Osteoblast (primary cell): ENCODE measurements around the gene LUM. TPM values are rescaled to one million over a fixed set of nuclear protein-coding genes. Genes with fewer than 3 reads are reported as not detected.
A peak's percentile ranks its signal among the peaks of the same experiment; 100 is the strongest.

Source experiments
- DNase-seq: peaks from one replicate; pipeline ENCODE4 v3.0.0; 2011; ENCODE audit warnings: low spot score, mixed read lengths; ENCODE audit not compliant: insufficient read length; ENCODE audit errors: missing footprints
- H2AFZ ChIP-seq: 2 replicates; pipeline ENCODE4 v1.6.0; 2011; ENCODE audit warnings: mild to moderate bottlenecking, low read length
- H3K27ac ChIP-seq: 2 replicates; pipeline ENCODE4 v1.5.1; 2011; ENCODE audit warnings: mild to moderate bottlenecking, low read depth, low read length, moderate library complexity
- H3K27me3 ChIP-seq: 2 replicates; pipeline ENCODE4 v1.6.0; 2012; ENCODE audit warnings: mild to moderate bottlenecking, control low read depth, inconsistent platforms, low read length, moderate library complexity; ENCODE audit not compliant: insufficient read depth
- H3K36me3 ChIP-seq: 2 replicates; pipeline ENCODE4 v1.5.1; 2011; ENCODE audit warnings: mild to moderate bottlenecking, low read length, control low read depth, moderate library complexity; ENCODE audit not compliant: insufficient read depth
- H3K4me1 ChIP-seq: 2 replicates; pipeline ENCODE4 v1.5.1; 2011; ENCODE audit warnings: mild to moderate bottlenecking, low read length, control low read depth, moderate library complexity; ENCODE audit not compliant: insufficient read depth
- H3K4me2 ChIP-seq: 2 replicates; pipeline ENCODE4 v1.6.0; 2011; ENCODE audit warnings: mild to moderate bottlenecking, low read length; ENCODE audit not compliant: insufficient read depth
- H3K4me3 ChIP-seq: fragments of 200-600 bp; sonication (generic); 3 replicates; pipeline ENCODE4 v1.5.1; 2012; ENCODE audit warnings: mild to moderate bottlenecking, low read length, inconsistent platforms; ENCODE audit not compliant: insufficient read depth
- H3K79me2 ChIP-seq: 2 replicates; pipeline ENCODE4 v1.6.0; 2012; ENCODE audit warnings: mild to moderate bottlenecking, low read length, control low read depth, inconsistent platforms; ENCODE audit not compliant: insufficient read depth
- H3K9me3 ChIP-seq: 2 replicates; pipeline ENCODE4 v1.5.1; 2011; ENCODE audit warnings: low read depth, low read length, control low read depth
- H4K20me1 ChIP-seq: 2 replicates; pipeline ENCODE4 v1.6.0; 2012; ENCODE audit warnings: mild to moderate bottlenecking, low read length, control low read depth; ENCODE audit not compliant: insufficient read depth
- total RNA-seq: library from RNA; depleted of rRNA; stranded (reverse); fragments of >200 nt; gene quantifications from 2 replicates; pipeline ENCODE4 v1.2.3, GENCODE V29; 2012
- TF ChIP-seq, protein P1 (sequence below): IDR thresholded peaks from 2 replicates; pipeline ENCODE4 v1.5.1; 2011; ENCODE audit warnings: mild to moderate bottlenecking, low read depth, low read length, moderate library complexity; ENCODE audit errors: extremely low read depth

Gene LUM
- total RNA-seq, 1 donor: 1,965 TPM

DNA sequence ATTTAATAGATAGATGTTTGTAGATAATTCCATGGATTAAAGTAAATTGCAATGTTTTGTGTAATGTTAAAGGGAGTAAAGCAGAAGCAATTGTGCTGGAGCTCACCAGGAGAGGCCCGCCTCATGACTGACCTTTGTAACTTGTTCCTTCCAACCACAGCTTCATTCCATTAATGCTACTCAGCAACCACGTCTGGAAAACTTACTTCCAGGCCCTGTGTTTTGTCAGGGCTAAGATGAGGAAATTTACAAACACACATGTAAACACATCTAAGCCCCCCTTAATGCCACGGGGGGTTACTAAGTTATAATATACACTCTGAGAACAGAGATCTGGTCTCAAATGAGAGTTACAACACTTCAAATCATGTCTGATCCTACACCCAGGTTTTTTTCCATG, 12.4 kb downstream of the LUM start:
- Histone ChIP-seq H2AFZ (no peak overlapping the region), H3K4me1 (peaks cover 29% of the 10 kb centered on the region), H3K27ac (peak overlapping the region; percentile 59), H3K4me2 (no peak overlapping the region), H3K4me3 (no peak overlapping the region), H3K36me3 (peaks cover 21% of the 10 kb centered on the region), H3K79me2 (no peaks in the 10 kb centered on the region), H4K20me1 (no peaks in the 10 kb centered on the region), H3K9me3 (no peaks in the 10 kb centered on the region), H3K27me3 (no peaks in the 10 kb centered on the region)
- TF ChIP-seq, protein P1, sequence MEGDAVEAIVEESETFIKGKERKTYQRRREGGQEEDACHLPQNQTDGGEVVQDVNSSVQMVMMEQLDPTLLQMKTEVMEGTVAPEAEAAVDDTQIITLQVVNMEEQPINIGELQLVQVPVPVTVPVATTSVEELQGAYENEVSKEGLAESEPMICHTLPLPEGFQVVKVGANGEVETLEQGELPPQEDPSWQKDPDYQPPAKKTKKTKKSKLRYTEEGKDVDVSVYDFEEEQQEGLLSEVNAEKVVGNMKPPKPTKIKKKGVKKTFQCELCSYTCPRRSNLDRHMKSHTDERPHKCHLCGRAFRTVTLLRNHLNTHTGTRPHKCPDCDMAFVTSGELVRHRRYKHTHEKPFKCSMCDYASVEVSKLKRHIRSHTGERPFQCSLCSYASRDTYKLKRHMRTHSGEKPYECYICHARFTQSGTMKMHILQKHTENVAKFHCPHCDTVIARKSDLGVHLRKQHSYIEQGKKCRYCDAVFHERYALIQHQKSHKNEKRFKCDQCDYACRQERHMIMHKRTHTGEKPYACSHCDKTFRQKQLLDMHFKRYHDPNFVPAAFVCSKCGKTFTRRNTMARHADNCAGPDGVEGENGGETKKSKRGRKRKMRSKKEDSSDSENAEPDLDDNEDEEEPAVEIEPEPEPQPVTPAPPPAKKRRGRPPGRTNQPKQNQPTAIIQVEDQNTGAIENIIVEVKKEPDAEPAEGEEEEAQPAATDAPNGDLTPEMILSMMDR: no peak
- peak; percentile 31 for DNase-seq

DNA sequence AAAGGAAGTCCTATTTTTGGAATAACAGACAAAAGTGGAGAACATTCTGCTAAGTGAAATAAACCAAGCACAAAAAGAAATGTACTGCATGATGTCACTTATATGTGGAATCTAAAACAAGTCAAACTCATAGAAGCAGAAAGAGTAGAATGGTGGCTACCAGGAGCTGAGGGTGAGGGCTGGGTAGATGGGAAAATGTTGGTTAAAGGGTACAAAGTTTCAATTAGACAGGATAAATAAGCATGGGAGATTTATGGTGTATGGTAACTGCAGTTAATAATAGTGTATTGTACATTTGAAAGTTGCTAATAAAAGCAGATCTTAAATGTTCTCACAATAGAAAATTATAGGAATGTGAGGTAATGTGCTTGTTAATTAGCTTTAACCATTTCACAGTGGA, 12.8 kb downstream of the LUM start:
- TF ChIP-seq, protein P1: no peak
- no peaks in the 10 kb centered on the region for H4K20me1 ChIP-seq
- no peaks in the 10 kb centered on the region for H3K9me3 ChIP-seq
- no peak for DNase-seq
- peaks cover 29% of the 10 kb centered on the region for H3K4me1 ChIP-seq
- no peaks in the 10 kb centered on the region for H3K27me3 ChIP-seq
- H2AFZ ChIP-seq: no peak overlapping the region
- H3K79me2 ChIP-seq: no peaks in the 10 kb centered on the region
- peaks cover 16% of the 10 kb centered on the region for H3K36me3 ChIP-seq
- peak overlapping the region; percentile 59 for H3K27ac ChIP-seq
- no peak overlapping the region for H3K4me2 ChIP-seq
- no peak overlapping the region for H3K4me3 ChIP-seq

DNA sequence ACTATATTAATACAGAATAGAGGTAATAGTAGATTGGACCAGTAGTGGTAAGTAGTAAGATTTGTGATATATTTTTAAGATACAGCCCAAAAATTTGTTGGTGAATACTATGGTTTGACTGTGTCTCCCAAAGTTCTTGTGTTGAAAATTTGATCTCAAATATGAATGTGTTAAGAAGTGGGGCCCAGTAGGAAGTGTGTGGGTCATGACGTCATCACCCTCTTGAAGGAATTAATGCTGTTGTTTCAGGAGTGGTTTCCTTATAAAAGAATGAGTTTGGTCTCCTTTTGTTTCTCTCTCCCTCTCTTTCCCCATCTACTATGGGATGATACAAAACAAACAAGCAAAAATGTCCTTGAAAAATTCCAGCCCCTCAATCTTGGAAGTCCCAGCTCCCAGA, 16.3 kb downstream of the LUM start:
- Histone ChIP-seq H4K20me1 (no peaks in the 10 kb centered on the region), H3K79me2 (no peaks in the 10 kb centered on the region), H2AFZ (no peak overlapping the region), H3K4me1 (peaks cover 15% of the 10 kb centered on the region), H3K36me3 (no peaks in the 10 kb centered on the region), H3K4me2 (no peak overlapping the region), H3K4me3 (no peak overlapping the region), H3K9me3 (peaks cover under 1% of the 10 kb centered on the region), H3K27me3 (no peaks in the 10 kb centered on the region), H3K27ac (no peak overlapping the region)
- DNase-seq: no peak
- TF ChIP-seq, protein P1: no peak

DNA sequence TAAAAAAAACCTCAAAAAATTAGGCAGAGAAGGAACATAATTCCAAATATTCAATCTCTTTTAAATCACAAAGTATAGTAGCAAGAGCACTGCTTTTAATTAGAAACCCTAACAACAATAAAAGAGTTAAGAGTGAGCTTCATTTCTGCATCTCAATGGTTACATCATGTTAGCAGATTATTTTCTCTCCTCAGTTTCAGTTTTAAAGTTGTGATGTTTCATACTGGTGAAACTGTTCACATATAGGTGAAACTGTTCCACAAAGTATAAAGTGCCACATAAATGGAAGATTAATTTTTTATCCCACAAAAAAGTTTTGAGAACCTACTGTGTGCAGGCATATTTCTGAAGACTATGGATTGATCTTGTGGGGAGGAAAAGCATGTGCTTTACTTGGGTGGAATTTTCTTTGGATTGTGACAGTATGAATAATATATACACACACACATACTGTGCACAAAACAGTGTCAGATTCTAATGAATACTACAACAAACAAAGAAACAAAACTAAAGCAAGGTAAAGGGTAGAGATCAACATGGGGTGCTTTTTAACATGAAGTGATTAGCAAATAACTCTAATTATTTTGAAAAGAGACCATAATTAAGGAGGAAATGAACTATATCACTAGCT, 17.1 kb downstream of the LUM start:
- peak overlapping the region; percentile 6 for H3K27ac ChIP-seq
- H3K79me2 ChIP-seq: no peaks in the 10 kb centered on the region
- no peak for DNase-seq
- H3K36me3 ChIP-seq: no peaks in the 10 kb centered on the region
- TF ChIP-seq, protein P1: no peak
- H3K4me2 ChIP-seq: peak overlapping the region; percentile 63
- H2AFZ ChIP-seq: peak overlapping the region; percentile 80
- peaks cover 8% of the 10 kb centered on the region for H3K4me1 ChIP-seq
- H3K27me3 ChIP-seq: no peaks in the 10 kb centered on the region
- no peaks in the 10 kb centered on the region for H4K20me1 ChIP-seq
- H3K9me3 ChIP-seq: peaks cover 5% of the 10 kb centered on the region
- peak overlapping the region; percentile 30 for H3K4me3 ChIP-seq
